Activated CD8-positive, alpha-beta memory T cell treated with anti-CD3 and anti-CD28 coated beads, Interleukin-2, amount 50 U/mL, for 4 hours (primary cell): Measurements from ENCODE around the gene ARMC9.
"Not testable (repeated sequence)": the region's sequence is repeated elsewhere in the genome, so short reads cannot be mapped to it uniquely, and the experiment has no call there.

Experiments used
- DNase-seq: peaks from one replicate; pipeline ENCODE4 v3.0.0-alpha.2; 2020

ARMC9 gene

GRCh38 chr2:231348173-231348572, 149.7 kb downstream of the ARMC9 start:
- no peak for DNase-seq

DNA sequence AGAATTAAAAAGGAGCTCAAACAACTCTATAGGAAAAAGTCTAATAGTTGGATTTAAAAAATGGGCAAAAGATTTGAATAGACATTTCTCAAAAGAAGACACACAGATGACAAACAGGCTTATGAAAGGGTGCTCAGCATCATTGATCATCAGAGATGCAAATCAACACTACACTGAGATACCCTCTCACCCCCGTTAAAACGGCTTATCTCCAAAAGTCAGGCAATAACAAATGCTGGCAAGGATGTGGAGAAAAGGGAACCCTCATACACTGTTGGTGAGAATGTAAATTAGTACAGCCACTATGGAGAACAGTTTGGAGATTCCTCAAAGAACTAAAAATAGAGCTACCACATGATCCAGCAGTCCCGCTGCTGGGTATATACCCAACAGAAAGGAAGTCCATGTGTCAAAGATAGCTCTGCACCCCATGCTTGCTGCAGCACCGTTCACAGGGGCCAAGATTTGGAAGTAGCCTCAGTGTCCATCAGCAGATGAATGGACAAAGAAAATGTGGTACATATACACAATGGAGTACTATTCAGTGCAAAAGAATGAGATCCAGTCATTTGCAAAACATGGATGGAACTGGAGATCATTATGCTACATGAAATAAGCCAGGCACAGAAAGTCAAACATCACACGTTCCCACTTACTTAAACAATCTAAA, 150.4 kb downstream of the ARMC9 start:
- DNase-seq = no peak

GRCh38 chr2:231349374-231349735, 150.9 kb downstream of the ARMC9 start:
- not testable (repeated sequence) for DNase-seq

GRCh38 chr2:231351648-231352047, 153.2 kb downstream of the ARMC9 start:
- DNase-seq = no peak

GRCh38 chr2:231353469-231353868, 155.0 kb downstream of the ARMC9 start:
- DNase-seq = no peak

GRCh38 chr2:231355508-231356465, 157.4 kb downstream of the ARMC9 start:
- DNase-seq = no peak

DNA sequence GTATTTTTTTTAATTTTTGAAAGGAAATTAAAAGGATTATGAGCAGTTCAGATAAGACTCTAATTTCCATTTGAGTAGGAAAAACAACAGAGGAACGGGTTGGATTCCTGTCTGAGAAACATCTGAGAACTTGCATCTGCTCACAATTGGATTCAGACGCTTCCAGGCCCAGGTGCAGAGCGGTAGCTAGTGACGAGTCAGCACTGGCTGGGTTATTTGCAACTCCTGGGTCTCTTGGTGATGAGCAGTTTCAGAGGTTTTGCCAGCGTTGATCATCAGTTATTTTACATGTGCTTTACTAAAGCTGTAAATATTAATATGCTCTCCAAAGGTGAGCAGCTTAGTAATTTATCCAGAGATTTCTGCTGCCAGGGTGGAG, 158.0 kb downstream of the ARMC9 start:
- DNase-seq = no peak

GRCh38 chr2:231357048-231357447, 158.6 kb downstream of the ARMC9 start:
- DNase-seq = no peak

- no peak for DNase-seq
Observed at GRCh38 chr2:231357931-231358330, 159.5 kb downstream of the ARMC9 start.

GRCh38 chr2:231359441-231359840, 161.0 kb downstream of the ARMC9 start:
- no peak for DNase-seq

DNA sequence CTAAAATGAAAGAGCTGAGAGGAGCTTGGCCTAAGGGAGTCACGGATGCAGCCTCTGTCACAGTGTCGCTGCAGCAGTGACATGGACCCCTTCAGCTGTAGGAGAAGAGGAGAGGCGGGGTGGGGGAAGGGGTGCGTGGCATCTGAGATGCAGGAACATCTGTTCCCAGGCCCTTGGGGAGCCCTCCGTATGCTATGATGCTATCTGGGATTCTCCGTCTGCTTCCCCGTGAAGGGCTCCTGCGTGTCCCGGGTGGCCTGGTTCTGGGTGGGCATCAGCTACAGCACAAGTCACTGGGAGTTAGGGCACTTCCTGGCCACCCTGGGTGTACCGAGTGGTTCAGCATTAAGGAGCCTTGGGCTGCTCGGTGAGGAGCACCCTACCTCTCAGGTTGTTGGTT, 161.5 kb downstream of the ARMC9 start:
- no peak for DNase-seq

DNA sequence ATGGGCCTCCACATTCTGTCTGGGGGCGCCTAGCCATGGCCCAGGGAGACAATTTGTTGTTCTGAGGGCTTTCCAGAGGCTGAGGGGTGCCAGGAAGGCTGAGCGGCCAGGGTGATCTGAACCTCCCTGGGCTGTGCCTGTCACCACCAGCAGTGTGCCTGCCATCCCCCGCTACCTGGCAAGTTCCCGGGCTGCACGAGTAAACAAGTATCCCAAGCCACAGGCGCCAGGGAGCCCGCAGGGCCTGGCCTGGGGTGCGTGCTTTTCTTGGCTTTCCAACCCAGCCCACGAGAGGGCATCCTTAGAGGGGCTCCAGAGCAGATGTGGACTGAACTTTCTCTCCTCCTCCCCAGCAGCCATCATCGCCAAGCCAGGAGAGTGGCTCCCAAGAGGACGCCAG, 162.0 kb downstream of the ARMC9 start:
- no peak for DNase-seq

- DNase-seq = no peak
Observed at GRCh38 chr2:231360881-231361371, 162.5 kb downstream of the ARMC9 start.

GRCh38 chr2:231361701-231362554, 163.5 kb downstream of the ARMC9 start:
- DNase-seq = no peak

DNA sequence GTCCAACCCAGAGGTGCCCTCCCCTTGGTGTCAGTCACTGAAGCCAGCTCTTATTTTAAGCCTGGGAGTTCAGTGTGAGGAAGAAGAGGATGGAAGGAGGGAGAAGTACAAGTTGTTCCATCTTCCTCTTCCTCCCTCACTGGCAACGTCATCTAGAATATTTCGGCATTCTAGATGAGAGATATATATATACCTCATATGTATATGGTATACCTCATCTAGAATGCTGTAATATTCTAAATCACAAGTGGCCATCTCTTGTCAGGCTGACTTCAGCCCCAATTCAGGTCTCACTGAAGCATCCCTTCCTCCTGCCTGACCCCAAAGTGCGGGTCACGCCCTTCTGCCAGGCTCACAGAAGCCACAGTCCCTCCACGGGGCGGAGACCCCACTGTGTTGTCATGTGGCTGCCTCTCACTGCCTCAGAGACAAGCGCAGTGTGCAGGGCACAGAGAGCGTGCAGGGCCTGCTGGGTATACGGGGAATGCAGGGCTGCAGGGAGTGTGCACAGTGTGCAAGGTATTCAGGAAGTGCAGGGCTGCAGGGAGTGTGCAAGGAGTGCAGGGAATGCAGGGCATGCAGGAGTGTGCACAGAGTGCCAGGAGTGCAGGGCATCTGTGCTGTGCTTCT, 164.2 kb downstream of the ARMC9 start:
- DNase-seq = no peak

GRCh38 chr2:231364061-231364460, 165.6 kb downstream of the ARMC9 start:
- DNase-seq = no peak

- no peak for DNase-seq
Observed at GRCh38 chr2:231364961-231365810, 166.8 kb downstream of the ARMC9 start.

GRCh38 chr2:231367178-231367577, 168.7 kb downstream of the ARMC9 start:
- no peak for DNase-seq

- no peak for DNase-seq
Observed at GRCh38 chr2:231369580-231370428, 171.4 kb downstream of the ARMC9 start.

GRCh38 chr2:231370429-231370748, 172.0 kb downstream of the ARMC9 start:
- DNase-seq = no peak
